ENCODE data around the gene H2BK1.

- TF ChIP-seq CTCF (IDR thresholded peaks at IDR 0.05 in 2 of 3, conservative IDR thresholded peaks at IDR 0.05 in 1 of 3; ENCODE audit: borderline replicate concordance in 1 of 3, insufficient read depth in 1 of 3, low read depth in 2 of 3, low read length in 2 of 3) (no peak), EZH2 (IDR thresholded peaks at IDR 0.05) (no peak), TCF7L2 (IDR thresholded peaks at IDR 0.05; ENCODE audit: borderline replicate concordance, extremely low read depth, insufficient read depth, insufficient read length) (no peak), CEBPB (IDR thresholded peaks at IDR 0.05; ENCODE audit: low read depth) (no peak), POLR2A (IDR thresholded peaks at IDR 0.05; ENCODE audit: borderline replicate concordance, extremely low read depth, insufficient read depth, insufficient read length) (no peak), POLR2AphosphoS5 (IDR thresholded peaks at IDR 0.05; ENCODE audit: low read depth, low read length) (0 out of 2 replicates have a peak, but pooled peaks have one; percentile 25), ATF3 (IDR thresholded peaks at IDR 0.05) (no peak), YY1 (IDR thresholded peaks at IDR 0.05; ENCODE audit: extremely low read depth, insufficient replicate concordance, low read depth, low read length) (no peak), FOSL1 (IDR thresholded peaks at IDR 0.05; ENCODE audit: low read depth) (no peak), ELF1 (IDR thresholded peaks at IDR 0.05; ENCODE audit: borderline replicate concordance, low read depth) (no peak), SIN3A (IDR thresholded peaks at IDR 0.05; ENCODE audit: low read depth) (no peak), MAX (IDR thresholded peaks at IDR 0.05) (no peak)
Observed at GRCh38 chr7:151249732-151250072, 39.4 kb upstream of the H2BK1 start.

All from HCT116 (cell line).